H1 (cell line): Measurements from ENCODE around the gene HMGXB3. TPM values are rescaled to one million over a fixed set of nuclear protein-coding genes. Genes with fewer than 3 reads are reported as not detected.
A peak's percentile ranks its signal among the peaks of the same experiment; 100 is the strongest.

ENCODE experiments used
- CHD7 ChIP-seq: fragments of 300-600 bp; sonication (generic); IDR thresholded peaks from 2 replicates; pipeline ENCODE4 v1.7.1; 2012; ENCODE audit warnings: low read length, moderate library complexity, mild to moderate bottlenecking, inconsistent platforms; ENCODE audit not compliant: insufficient replicate concordance
- EZH2 ChIP-seq: fragments of 200-600 bp; sonication (generic); IDR thresholded peaks from 2 replicates; pipeline ENCODE4 v1.7.1; 2012; ENCODE audit warnings: low read depth, mild to moderate bottlenecking, moderate library complexity, low read length, inconsistent platforms; ENCODE audit not compliant: severe bottlenecking
- GABPA ChIP-seq: IDR thresholded peaks from 2 replicates; pipeline ENCODE4 v1.6.1; 2011; ENCODE audit warnings: mild to moderate bottlenecking, low read length, moderate library complexity, borderline replicate concordance; ENCODE audit not compliant: insufficient read depth
- KDM4A ChIP-seq: IDR thresholded peaks from one replicate; pipeline ENCODE4 v1.7.1; 2012; ENCODE audit warnings: low read depth, mild to moderate bottlenecking, moderate library complexity, low read length, inconsistent platforms; ENCODE audit not compliant: severe bottlenecking
- RBBP5 ChIP-seq: IDR thresholded peaks from 2 replicates; pipeline ENCODE4 v1.7.1; 2012; ENCODE audit warnings: low read depth, mild to moderate bottlenecking, inconsistent platforms, low read length, moderate library complexity, borderline replicate concordance
- SIRT6 ChIP-seq: IDR thresholded peaks from one replicate; pipeline ENCODE4 v1.7.1; 2012; ENCODE audit warnings: low read length, inconsistent platforms
- SIX5 ChIP-seq: IDR thresholded peaks from 2 replicates; pipeline ENCODE4 v1.6.1; 2011; ENCODE audit warnings: mild to moderate bottlenecking, low read depth, low read length
- SP2 ChIP-seq: IDR thresholded peaks from 2 replicates; pipeline ENCODE4 v1.6.1; 2012; ENCODE audit warnings: mild to moderate bottlenecking, low read length, inconsistent platforms
- TAF1 ChIP-seq: IDR thresholded peaks from 2 replicates; pipeline ENCODE4 v1.6.1; 2011; ENCODE audit warnings: mild to moderate bottlenecking, low read depth, low read length
- ZNF274 ChIP-seq: IDR thresholded peaks from 2 replicates; pipeline ENCODE4 v1.7.0; 2012; ENCODE audit warnings: low read length, borderline replicate concordance; ENCODE audit errors: extremely low read depth
- polyA plus RNA-seq, 7 experiments: library from polyadenylated mRNA; depleted of rRNA in 3 of 7; stranded (reverse) in 5 of 7; unstranded in 2 of 7; fragments of >200 nt in 5 of 7; fragments of 200-250 nt in 2 of 7; gene quantifications; 1 replicate in 5 of 7; 2 replicates in 1 of 7; 4 replicates in 1 of 7; pipeline versions ENCODE4 v1.2.1 to v1.2.3, GENCODE V29; 2011 to 2013; ENCODE audit warnings: missing spikeins in 2 of 7, mixed read lengths in 2 of 7
- total RNA-seq: library from RNA; stranded (reverse); fragmentation: NEBNext Ultra II Directional; extraction: Animal tissue kit (Norgen Biotek cat#: 25700); gene quantifications from 2 replicates; pipeline ENCODE4 v1.2.1, GENCODE V29; 2021

Gene HMGXB3
- total and polyA plus RNA-seq, 2 of the 8 experiments (the other 6 are each of a cell fraction or from before 2014, with no cell fraction given) = 26.8 to 28.0 TPM

- TF ChIP-seq CHD7 (no peak), GABPA (peak; percentile 97), ZNF274 (no peak), SIX5 (no peak), SP2 (no peak), RBBP5 (peak; percentile 71; the same call in 1 of the 2 replicates), SIRT6 (no peak), KDM4A (peak; percentile 75), EZH2 (no peak), TAF1 (peak; percentile 87)
These were observed at the start of gene HMGXB3, which contains the start of gene TIGD6 (continued) for GRCh38 chr5:150000256-150000989.
